HTERT RPE-1 (cell line): ENCODE results near the gene MALT1.

Experiments
- in situ Hi-C: fragments of 300-500 bp; cut with MboI; formaldehyde crosslinking; loops from 4 replicates; pipeline ENCODE4 v1.14.3; 2020; ENCODE audit warnings: low sequenced_read_pairs

The MALT1 gene

GRCh38 chr18:58796220-58796619 lies 125.0 kb downstream of the MALT1 start:
- in situ Hi-C loops: loop anchor here (25.0 kb wide), 1 partner anchor 266 kb away; no protein-coding TSS in a partner anchor

- in situ Hi-C loops: no loop called here
These were observed 129.3 kb downstream of the MALT1 start for GRCh38 chr18:58800582-58800981.

GRCh38 chr18:58802959-58803358 lies 131.7 kb downstream of the MALT1 start:
- in situ Hi-C loops: no loop called here

DNA sequence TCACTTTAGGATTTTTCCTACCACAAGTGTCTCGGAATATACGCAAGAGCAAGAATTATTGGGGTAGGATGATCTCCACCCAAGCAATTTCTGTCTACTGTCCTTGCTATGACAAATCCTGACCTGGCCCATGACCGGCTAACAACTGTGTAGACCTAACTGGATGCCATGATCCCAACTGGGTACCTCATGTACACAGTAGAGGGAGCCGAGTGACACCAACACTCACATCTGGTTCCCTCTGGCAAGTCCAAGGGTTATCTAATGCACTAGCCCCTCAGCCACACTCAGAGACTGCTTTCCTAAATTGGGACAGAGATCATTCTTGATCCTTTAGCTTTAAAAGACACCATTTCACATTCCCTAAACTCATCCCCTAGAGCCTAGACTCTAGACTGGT lies 132.7 kb downstream of the MALT1 start:
- in situ Hi-C loops: no loop called here
